Kidney epithelial cell (primary cell): ENCODE measurements around the gene ANKRD53. TPM values are rescaled to one million over a fixed set of nuclear protein-coding genes. Genes with fewer than 3 reads are reported as not detected.

Source experiments
- DNase-seq: peaks from one replicate; pipeline ENCODE4 v3.0.0-alpha.2; 2010; ENCODE audit warnings: low read depth
- H3K27me3 ChIP-seq: 2 replicates; pipeline ENCODE4 v1.6.0; 2011; ENCODE audit warnings: low read length; ENCODE audit not compliant: control insufficient read depth, insufficient read depth
- H3K36me3 ChIP-seq: 2 replicates; pipeline ENCODE4 v1.5.1; 2011; ENCODE audit warnings: low read length; ENCODE audit not compliant: control insufficient read depth, insufficient read depth
- H3K4me3 ChIP-seq: 2 replicates; pipeline ENCODE4 v1.5.1; 2011; ENCODE audit warnings: low read depth, mild to moderate bottlenecking, control low read depth, low read length
- CTCF ChIP-seq: IDR thresholded peaks from 2 replicates; pipeline ENCODE4 v1.5.1; 2011; ENCODE audit warnings: mild to moderate bottlenecking, moderate library complexity, low read length, control low read depth, inconsistent platforms; ENCODE audit not compliant: insufficient read depth, poor library complexity, severe bottlenecking
- total RNA-seq: library from RNA; depleted of rRNA; stranded (reverse); fragments of >200 nt; gene quantifications from 2 replicates; pipeline ENCODE4 v1.2.3, GENCODE V29; 2015

ANKRD53 gene
- total RNA-seq, 1 donor from 2014 or later, result 0.54 TPM

- H3K4me3 ChIP-seq, result no peak overlapping the region
- no peaks in the 10 kb centered on the region for H3K27me3 ChIP-seq
- no peak for TF ChIP-seq CTCF
- no peak for DNase-seq
- H3K36me3 ChIP-seq, result peaks cover under 1% of the 10 kb centered on the region
These were observed 8.2 kb downstream of the ANKRD53 start for GRCh38 chr2:70986499-70987189.

GRCh38 chr2:70987386-70987785 lies 9.0 kb downstream of the ANKRD53 start:
- peaks cover 2% of the 10 kb centered on the region for H3K36me3 ChIP-seq
- no peaks in the 10 kb centered on the region for H3K27me3 ChIP-seq
- no peak for DNase-seq
- TF ChIP-seq CTCF, result no peak
- no peak overlapping the region for H3K4me3 ChIP-seq

GRCh38 chr2:70988151-70988550 lies 9.7 kb downstream of the ANKRD53 start:
- peaks cover 2% of the 10 kb centered on the region for H3K36me3 ChIP-seq
- TF ChIP-seq CTCF, result no peak
- no peak for DNase-seq
- H3K4me3 ChIP-seq, result no peak overlapping the region
- no peaks in the 10 kb centered on the region for H3K27me3 ChIP-seq

- no peak for DNase-seq
- no peaks in the 10 kb centered on the region for H3K27me3 ChIP-seq
- TF ChIP-seq CTCF, result no peak
- no peak overlapping the region for H3K4me3 ChIP-seq
- H3K36me3 ChIP-seq, result peaks cover 2% of the 10 kb centered on the region
These were observed 10.6 kb downstream of the ANKRD53 start for GRCh38 chr2:70988726-70989648.

- no peak for TF ChIP-seq CTCF
- no peak for DNase-seq
- H3K4me3 ChIP-seq, result no peak overlapping the region
- peaks cover 2% of the 10 kb centered on the region for H3K36me3 ChIP-seq
- no peaks in the 10 kb centered on the region for H3K27me3 ChIP-seq
These were observed 11.8 kb downstream of the ANKRD53 start for GRCh38 chr2:70990216-70990615.
